Measurements from ENCODE around the gene TOPBP1. TPM values are rescaled to one million over a fixed set of nuclear protein-coding genes. Genes with fewer than 3 reads are reported as not detected.
"Not testable (repeated sequence)": the region's sequence is repeated elsewhere in the genome, so short reads cannot be mapped to it uniquely, and the experiment has no call there.

The TOPBP1 gene
- total RNA-seq, 1 donor from 2014 or later: 27.8 TPM

DNA sequence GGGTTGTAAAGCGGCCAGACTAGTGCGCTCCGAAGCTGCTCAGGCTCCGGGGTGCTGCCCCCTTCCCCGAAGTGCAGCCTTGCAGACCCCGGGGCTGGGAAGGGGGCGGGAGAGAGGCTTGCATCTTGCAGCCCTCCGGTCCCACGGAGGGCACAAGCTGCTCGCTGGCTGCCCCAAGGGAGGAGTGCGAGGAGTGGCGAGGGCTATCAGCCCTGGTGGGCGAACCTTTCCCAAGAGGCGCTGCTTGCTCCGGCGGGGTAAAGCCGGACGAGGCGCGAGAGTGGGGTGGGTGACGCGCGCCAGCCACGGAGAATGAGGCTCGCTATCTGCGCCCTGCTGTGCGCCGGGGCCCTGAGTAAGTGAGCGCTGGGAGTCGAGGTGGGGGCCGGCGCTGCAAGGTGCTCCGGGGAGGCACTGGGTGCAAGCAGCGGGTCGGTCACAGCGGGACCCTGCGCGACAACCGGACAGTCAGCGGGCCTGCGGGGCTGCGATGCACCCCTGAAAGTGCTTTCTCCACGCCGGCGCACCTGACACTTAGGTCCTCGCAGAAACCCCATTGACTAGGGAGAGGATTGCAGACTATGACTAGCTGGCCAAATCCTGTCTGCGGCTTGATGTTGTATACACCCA is 12.7 kb upstream of the TOPBP1 start:
- DNase-seq (ENCODE audit: low read depth): no peak

GRCh38 chr3:133673746-133674145 is 12.0 kb upstream of the TOPBP1 start:
- no peak for DNase-seq (ENCODE audit: low read depth)

DNA sequence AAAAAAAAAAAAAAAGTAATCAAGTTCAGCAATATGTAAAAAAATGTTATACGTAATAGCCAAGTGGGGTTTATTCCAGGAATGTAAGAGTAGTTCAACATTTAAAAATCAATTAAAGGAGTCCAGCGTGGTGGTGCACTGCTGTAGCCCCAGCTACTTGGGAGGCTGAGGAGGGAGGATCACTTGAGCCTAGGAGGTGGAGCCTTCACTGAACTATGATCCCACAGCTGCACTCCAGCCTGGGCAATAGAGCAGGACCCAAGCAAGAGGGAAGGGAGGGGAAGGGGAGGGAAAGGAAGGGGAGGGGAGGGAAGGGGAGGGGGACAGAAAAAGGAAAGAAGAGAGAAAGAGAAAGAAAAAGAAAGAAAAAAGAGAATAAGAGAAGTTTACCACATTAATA is 10.7 kb upstream of the TOPBP1 start:
- DNase-seq (ENCODE audit: low read depth): no peak

- no peak for DNase-seq (ENCODE audit: low read depth)
These were observed 8.8 kb upstream of the TOPBP1 start for GRCh38 chr3:133670525-133670995.

DNA sequence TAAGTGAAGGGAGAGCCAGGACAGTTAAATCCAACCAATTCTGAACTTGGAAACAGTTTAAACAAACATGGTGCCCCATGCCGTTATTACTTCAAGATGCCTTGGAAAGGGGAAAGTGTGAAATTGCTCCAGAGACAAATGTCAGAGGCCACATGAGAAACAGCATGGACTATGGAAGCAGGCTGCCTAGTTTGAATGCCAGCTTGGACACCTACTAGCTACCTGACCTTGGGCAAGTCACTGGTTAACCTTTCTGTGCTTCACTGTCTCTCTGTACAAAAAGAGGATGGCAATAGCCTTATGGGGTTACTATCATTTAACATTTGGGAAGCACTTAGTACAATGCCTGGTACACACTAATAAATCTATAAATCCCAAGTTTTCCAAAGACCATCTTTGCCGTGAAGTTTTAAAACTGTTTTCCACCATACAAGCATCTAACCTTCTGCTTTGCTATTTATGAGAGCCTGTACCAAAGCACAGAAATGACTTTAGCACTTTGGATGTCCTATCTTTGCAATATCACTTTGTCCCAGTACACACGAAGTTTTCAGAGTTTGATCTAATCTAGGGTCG is 8.3 kb upstream of the TOPBP1 start:
- DNase-seq (ENCODE audit: low read depth): no peak

- no peak for DNase-seq (ENCODE audit: low read depth)
These were observed 5.4 kb upstream of the TOPBP1 start for GRCh38 chr3:133667118-133667517.

- not testable (repeated sequence) for DNase-seq (ENCODE audit: low read depth)
These were observed 3.4 kb upstream of the TOPBP1 start for GRCh38 chr3:133665188-133665587.

DNA sequence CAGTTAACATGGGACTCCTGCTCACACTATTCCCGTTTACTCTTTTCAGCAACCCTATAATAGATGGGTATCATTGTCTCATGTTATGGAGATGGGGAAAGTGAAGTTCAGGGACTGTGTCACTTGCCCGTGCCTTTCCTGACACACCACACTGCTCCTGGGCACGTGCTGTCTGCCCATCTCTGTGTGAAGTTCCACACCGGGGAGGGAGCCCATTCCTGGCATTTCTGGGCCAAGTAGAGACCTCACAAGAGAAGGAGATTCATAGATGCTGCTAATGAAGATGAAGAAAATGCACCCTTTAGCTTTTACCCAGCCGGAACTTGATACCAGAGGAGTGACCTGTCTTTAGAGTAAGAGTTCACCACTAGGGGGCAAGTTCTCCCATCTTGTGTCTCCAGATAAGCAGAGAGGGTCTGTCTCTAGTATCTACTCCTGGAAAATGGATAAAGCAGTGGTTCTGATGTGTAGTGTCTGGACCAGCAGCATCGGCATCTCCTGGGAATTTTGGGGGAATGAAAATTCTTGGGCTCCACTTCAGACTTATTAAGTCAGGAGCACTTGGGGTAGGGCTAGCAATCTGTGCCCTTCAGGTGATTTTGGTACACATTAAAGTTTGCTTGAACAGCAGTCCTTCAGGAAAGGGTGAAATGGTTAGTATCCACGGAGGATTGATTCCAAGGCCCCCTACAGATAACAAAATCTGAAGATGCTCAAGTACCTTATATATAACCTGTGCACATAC is 2.0 kb upstream of the TOPBP1 start:
- DNase-seq (ENCODE audit: low read depth): peak; percentile 66

GRCh38 chr3:133662278-133662651 is 524 bp upstream of the TOPBP1 start:
- DNase-seq (ENCODE audit: low read depth): peak; percentile 35

- DNase-seq (ENCODE audit: low read depth): no peak
These were observed 1.9 kb downstream of the TOPBP1 start for GRCh38 chr3:133659806-133660205.

DNA sequence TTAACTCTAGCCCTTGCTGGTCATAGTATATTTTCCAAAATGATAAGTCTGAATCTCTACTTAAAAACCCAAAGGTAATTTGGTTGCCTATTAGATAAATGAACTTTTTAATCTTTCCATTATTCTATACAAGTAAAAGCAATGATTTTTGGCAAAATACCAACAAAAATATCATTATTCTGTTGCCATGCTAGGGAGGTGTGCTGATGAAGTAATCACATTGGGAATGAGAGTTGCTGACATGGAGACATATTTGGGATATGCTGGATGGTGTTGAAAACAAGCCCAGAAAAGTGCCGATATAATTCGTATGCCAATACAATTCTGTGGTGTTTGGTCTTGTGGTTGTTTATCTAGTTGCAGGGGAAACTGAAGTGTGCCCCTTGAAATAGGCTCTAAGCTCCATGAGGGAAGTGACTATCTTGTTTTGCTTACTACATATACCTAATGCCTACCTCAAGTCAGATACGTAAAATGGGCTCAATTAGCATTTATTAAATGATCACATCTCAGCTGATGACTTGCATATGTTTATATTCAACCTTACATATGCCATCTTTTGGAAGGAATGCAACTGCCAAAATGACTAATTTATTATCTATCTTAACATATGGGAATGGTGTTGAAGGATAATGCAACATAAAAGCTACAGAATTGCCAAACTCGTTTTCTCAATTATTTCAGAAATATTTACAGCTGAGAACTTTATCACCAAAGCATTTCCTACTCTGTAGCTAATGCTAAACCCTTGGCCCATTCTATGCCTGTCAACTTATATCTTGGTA is 5.8 kb downstream of the TOPBP1 start:
- no peak for DNase-seq (ENCODE audit: low read depth)

- DNase-seq (ENCODE audit: low read depth): no peak
These were observed 12.2 kb downstream of the TOPBP1 start for GRCh38 chr3:133649486-133650068.

DNA sequence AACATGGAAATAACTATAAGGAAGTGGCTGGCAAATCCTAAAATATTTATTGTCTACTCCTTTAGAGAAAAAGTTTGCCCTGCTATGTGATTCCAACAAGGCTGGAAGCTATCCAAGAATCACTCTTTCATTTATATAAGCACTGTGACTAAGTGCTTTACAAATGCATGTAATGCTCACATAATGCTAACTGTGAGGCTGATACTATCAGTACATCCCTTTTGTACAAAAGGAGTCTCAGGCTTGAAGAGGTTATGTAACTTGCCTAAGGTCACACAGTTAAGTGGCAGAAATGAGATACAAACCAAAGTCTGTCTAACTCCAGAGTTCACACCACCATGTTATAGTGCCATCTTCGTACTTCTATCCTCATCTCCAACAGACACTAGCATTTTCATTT is 17.0 kb downstream of the TOPBP1 start:
- DNase-seq (ENCODE audit: low read depth): no peak

- no peak for DNase-seq (ENCODE audit: low read depth)
These were observed 18.1 kb downstream of the TOPBP1 start for GRCh38 chr3:133643611-133644010.

GRCh38 chr3:133641254-133641653 is 20.5 kb downstream of the TOPBP1 start:
- no peak for DNase-seq (ENCODE audit: low read depth)

- no peak for DNase-seq (ENCODE audit: low read depth)
These were observed 28.3 kb downstream of the TOPBP1 start for GRCh38 chr3:133633439-133633838.

DNA sequence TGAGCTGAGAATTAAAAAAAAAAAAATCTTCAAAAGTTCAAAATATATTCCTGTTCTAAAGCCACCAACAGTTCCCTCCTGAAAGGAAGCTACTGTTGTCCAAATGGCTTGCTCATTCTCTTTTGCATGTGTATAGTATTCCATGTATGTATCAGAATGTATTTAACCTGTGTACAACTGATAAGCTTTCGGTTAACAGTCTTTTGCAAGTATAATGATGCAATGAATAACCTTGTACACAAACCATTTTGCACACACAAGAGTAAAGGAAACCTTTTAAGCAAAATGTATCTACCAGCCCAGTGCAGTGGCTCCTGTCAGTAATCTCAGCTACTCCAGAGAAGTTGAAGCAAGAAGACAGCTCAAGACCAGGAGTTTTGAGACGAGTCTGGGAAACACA is 32.6 kb downstream of the TOPBP1 start:
- no peak for DNase-seq (ENCODE audit: low read depth)

- DNase-seq (ENCODE audit: low read depth): no peak
These were observed 34.0 kb downstream of the TOPBP1 start for GRCh38 chr3:133627789-133628188.

GRCh38 chr3:133620066-133620784 is 41.5 kb downstream of the TOPBP1 start:
- no peak for DNase-seq (ENCODE audit: low read depth)

DNA sequence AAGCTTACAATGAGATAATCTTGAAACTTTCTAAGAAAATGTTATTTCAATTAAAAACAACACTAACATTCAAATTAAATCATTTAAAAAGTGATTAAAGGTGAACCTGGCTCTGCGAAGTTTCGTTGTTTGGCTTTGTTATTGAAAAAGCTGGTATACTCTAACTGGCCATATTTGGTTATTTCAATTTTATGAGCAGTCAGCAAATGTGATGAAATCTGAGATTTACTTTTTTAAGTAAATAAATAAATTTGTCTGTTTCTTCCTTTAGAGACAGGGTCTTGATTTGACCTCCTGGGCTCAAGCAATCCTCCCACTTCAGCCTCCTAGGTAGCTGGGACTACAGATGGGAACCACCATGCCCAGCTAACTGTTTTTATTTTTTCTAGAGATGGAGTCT is 50.2 kb downstream of the TOPBP1 start:
- no peak for DNase-seq (ENCODE audit: low read depth)

- peak; percentile 56 for DNase-seq (ENCODE audit: low read depth)
These were observed 51.7 kb downstream of the TOPBP1 start for GRCh38 chr3:133610031-133610430.

All from myocyte (in vitro differentiated cells).